A673 (cell line): Measurements from ENCODE around the gene FANCG. TPM values are rescaled to one million over a fixed set of nuclear protein-coding genes. Genes with fewer than 3 reads are reported as not detected.

Source experiments
- BruUV-seq: library from RNA; stranded (reverse); fragments of 400-500 nt; replicated peaks from 2 replicates; lab custom pipeline; 2021; lab: Mats Ljungman, UMichigan
- CTCF ChIA-PET: fragments of 300-600 bp; sonication (Branson Sonifier 250); formaldehyde crosslinking; loops from one replicate; lab custom pipeline; 2022; ENCODE audit warnings: antibody characterized with exemption; lab: Charles Lee
- POLR2A ChIA-PET: fragments of 300-600 bp; sonication (Branson Sonifier 250); formaldehyde crosslinking; loops from one replicate; lab custom pipeline; 2022; ENCODE audit warnings: antibody characterized with exemption; ENCODE audit not compliant: low non-redundant PET; lab: Charles Lee
- DNase-seq: peaks from one replicate; pipeline ENCODE4 v3.0.0-alpha.2; 2015; ENCODE audit warnings: low spot score
- H3K27ac ChIP-seq: fragments of 200-600 bp; sonication (generic); 2 replicates; pipeline ENCODE4 v1.5.1; 2016; ENCODE audit warnings: mixed run types, low read depth, mild to moderate bottlenecking, mixed read lengths, antibody characterized with exemption, low read length; ENCODE audit not compliant: poor library complexity, severe bottlenecking
- H3K27me3 ChIP-seq: fragments of 200-600 bp; sonication (generic); replicated peaks from 2 replicates; pipeline ENCODE4 v1.6.1; 2017; ENCODE audit warnings: mixed run types, low read depth, mild to moderate bottlenecking, mixed read lengths, antibody characterized with exemption, low read length; ENCODE audit not compliant: insufficient read depth, poor library complexity
- H3K36me3 ChIP-seq: fragments of 200-600 bp; sonication (generic); 2 replicates; pipeline ENCODE4 v1.6.1; 2016; ENCODE audit warnings: mixed run types, mild to moderate bottlenecking, mixed read lengths, antibody characterized with exemption, low read length; ENCODE audit not compliant: insufficient read depth, poor library complexity, severe bottlenecking
- H3K4me1 ChIP-seq: fragments of 200-600 bp; sonication (generic); 2 replicates; pipeline ENCODE4 v1.6.1; 2017; ENCODE audit warnings: mixed run types, mild to moderate bottlenecking, mixed read lengths, antibody characterized with exemption, low read length; ENCODE audit not compliant: insufficient read depth, poor library complexity, severe bottlenecking
- H3K4me3 ChIP-seq: fragments of 200-600 bp; sonication (generic); 2 replicates; pipeline ENCODE4 v1.5.1; 2016; ENCODE audit warnings: low read depth, mixed run types, mild to moderate bottlenecking, mixed read lengths, low read length; ENCODE audit not compliant: poor library complexity, severe bottlenecking
- H3K9me3 ChIP-seq: fragments of 200-600 bp; sonication (generic); 2 replicates; pipeline ENCODE4 v1.6.1; 2016; ENCODE audit warnings: mixed run types, low read depth, mild to moderate bottlenecking, mixed read lengths, antibody characterized with exemption, low read length; ENCODE audit not compliant: poor library complexity, severe bottlenecking
- CTCF ChIP-seq: fragments of 300-800, 200-600 bp; sonication (generic); conservative IDR thresholded peaks from 2 replicates; pipeline ENCODE4 v1.5.1; 2017; ENCODE audit warnings: low read depth, mild to moderate bottlenecking, antibody characterized with exemption, low read length, moderate library complexity, mixed read lengths
- EZH2 ChIP-seq: fragments of 200-600 bp; sonication (generic); IDR thresholded peaks from 2 replicates; pipeline ENCODE4 v1.6.1; 2017; ENCODE audit warnings: borderline replicate concordance, low read depth, mild to moderate bottlenecking, mixed read lengths, antibody characterized with exemption, low read length; ENCODE audit not compliant: poor library complexity, severe bottlenecking
- intact Hi-C: fragments of 100-400 bp; cut with micrococcal nuclease; formaldehyde crosslinking; loops from one replicate; pipeline ENCODE4 v1.10.0; 2022; ENCODE audit not compliant: unreplicated experiment
- total RNA-seq: library from RNA; stranded (reverse); gene quantifications from 2 replicates; pipeline ENCODE4 v1.2.3, GENCODE V29; 2021

The FANCG gene
- total RNA-seq, 1 experiment from 2014 or later, result 110 TPM

- Histone ChIP-seq H3K27ac (peak within 1 kb of the TSS; percentile 99), H3K4me3 (peak within 1 kb of the TSS; percentile 96), H3K36me3 (peaks cover 32% of the 10 kb centered on the region), H3K27me3 (no peaks in the 10 kb centered on the region), H3K4me1 (peaks cover 7% of the 10 kb centered on the region), H3K9me3 (no peaks in the 10 kb centered on the region)
- TF ChIP-seq CTCF, result peak; percentile 77
- TF ChIP-seq EZH2, result no peak
- BruUV-seq, result TSS peak; percentile 11
- peak; percentile 90 for DNase-seq
- intact Hi-C loops, result loop anchor here (1.0 to 5.0 kb wide), 3 partner anchors 25 to 197 kb away; partner anchors contain the start of gene DNAJB5
- POLR2A ChIA-PET, result no interaction called here
- CTCF ChIA-PET, result interaction anchor here (0.6 to 1.4 kb wide), 7 partner anchors 12 to 650 kb away, joined by 3 to 9 read pairs (median 3); partner anchors contain the start of gene FANCG
These were observed 16.5 kb upstream of the FANCG start, which contains the start of gene PIGO for GRCh38 chr9:35096035-35096849. Gene PIGO, minus strand, starts transcription at chr9:35096591. Its CDS starts 1,026 bp downstream, at chr9:35095565.

- no peak for TF ChIP-seq CTCF
- TF ChIP-seq EZH2, result no peak
- H3K4me3 ChIP-seq, result no peak overlapping the region
- no peaks in the 10 kb centered on the region for H3K9me3 ChIP-seq
- no peaks in the 10 kb centered on the region for H3K27me3 ChIP-seq
- DNase-seq, result no peak
- ChIA-PET CTCF (interaction anchor here (1.0 kb wide), 1 partner anchor 192 kb away, joined by 4 read pairs; no protein-coding TSS in a partner anchor), POLR2A (no interaction called here)
- H3K27ac ChIP-seq, result no peak overlapping the region
- intact Hi-C loops, result no loop called here
- peaks cover 29% of the 10 kb centered on the region for H3K36me3 ChIP-seq
- H3K4me1 ChIP-seq, result peaks cover 7% of the 10 kb centered on the region
- BruUV-seq, result no TSS peak
These were observed 11.8 kb upstream of the FANCG start for GRCh38 chr9:35091536-35091935.

GRCh38 chr9:35089434-35089833 lies 9.7 kb upstream of the FANCG start:
- ChIA-PET POLR2A (interaction anchor here (0.6 kb wide), 1 partner anchor 116 kb away, joined by 20 read pairs; no protein-coding TSS in a partner anchor), CTCF (no interaction called here)
- no peak for DNase-seq
- H3K36me3 ChIP-seq, result peaks cover 29% of the 10 kb centered on the region
- H3K4me3 ChIP-seq, result no peak overlapping the region
- BruUV-seq, result no TSS peak
- no peak for TF ChIP-seq CTCF
- no peak for TF ChIP-seq EZH2
- no peak overlapping the region for H3K27ac ChIP-seq
- intact Hi-C loops, result no loop called here
- H3K9me3 ChIP-seq, result no peaks in the 10 kb centered on the region
- H3K27me3 ChIP-seq, result no peaks in the 10 kb centered on the region
- H3K4me1 ChIP-seq, result no peaks in the 10 kb centered on the region
